Measurements from ENCODE around the gene THRA. TPM values are rescaled to one million over a fixed set of nuclear protein-coding genes. Genes with fewer than 3 reads are reported as not detected.

The THRA gene
- total and polyA plus RNA-seq, 12 donors, result 29.8 to 102 (median 67.1) TPM

DNA sequence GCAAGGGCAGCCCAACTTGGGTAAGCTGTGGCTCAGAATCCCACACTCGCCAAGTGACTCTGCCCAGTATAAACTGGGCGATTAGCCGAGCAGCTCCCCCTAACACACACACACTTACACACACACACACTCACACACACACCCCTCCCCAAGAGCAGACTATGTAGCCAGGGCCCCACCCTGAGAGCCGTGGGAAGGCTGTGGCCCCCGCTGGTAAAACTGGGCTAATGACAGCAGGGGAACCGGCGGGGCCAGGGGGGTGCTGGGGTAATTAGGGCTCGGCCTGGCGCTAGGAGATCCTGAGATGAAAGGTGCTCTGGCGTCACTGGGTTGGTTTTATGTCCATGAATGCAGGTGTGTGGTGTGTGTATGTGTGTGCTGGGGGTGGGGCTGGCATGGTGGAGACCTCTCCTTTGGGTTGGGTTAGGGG, 1.1 kb upstream of the THRA start:
- WGBS, 2 donors, result 81 to 87% methylated on average over 10 of the region's 10 CpGs
- DNase-seq (peak in 1 of 2 donors; percentile 3), ATAC-seq (no peak)
- Histone ChIP-seq H3K4me3 (no peak overlapping the region), H3K4me1 (peaks cover 26 to 62% (median 48%) of the 10 kb centered on the region in 9 donors), H3K9me3 (no peaks in the 10 kb centered on the region), H3K27me3 (no peaks in the 10 kb centered on the region), H3K27ac (peak overlapping the region in 6 of 10 donors; percentile 66 to 99 (median 84)), H3K36me3 (no peaks in the 10 kb centered on the region)
- intact Hi-C loops (cut with DNase I), result loop anchor here in 9 of 10 donors (1.0 to 10.0 kb wide), 7 partner anchors 14 to 53 kb away; no protein-coding TSS in a partner anchor
- TF ChIP-seq, protein P1, sequence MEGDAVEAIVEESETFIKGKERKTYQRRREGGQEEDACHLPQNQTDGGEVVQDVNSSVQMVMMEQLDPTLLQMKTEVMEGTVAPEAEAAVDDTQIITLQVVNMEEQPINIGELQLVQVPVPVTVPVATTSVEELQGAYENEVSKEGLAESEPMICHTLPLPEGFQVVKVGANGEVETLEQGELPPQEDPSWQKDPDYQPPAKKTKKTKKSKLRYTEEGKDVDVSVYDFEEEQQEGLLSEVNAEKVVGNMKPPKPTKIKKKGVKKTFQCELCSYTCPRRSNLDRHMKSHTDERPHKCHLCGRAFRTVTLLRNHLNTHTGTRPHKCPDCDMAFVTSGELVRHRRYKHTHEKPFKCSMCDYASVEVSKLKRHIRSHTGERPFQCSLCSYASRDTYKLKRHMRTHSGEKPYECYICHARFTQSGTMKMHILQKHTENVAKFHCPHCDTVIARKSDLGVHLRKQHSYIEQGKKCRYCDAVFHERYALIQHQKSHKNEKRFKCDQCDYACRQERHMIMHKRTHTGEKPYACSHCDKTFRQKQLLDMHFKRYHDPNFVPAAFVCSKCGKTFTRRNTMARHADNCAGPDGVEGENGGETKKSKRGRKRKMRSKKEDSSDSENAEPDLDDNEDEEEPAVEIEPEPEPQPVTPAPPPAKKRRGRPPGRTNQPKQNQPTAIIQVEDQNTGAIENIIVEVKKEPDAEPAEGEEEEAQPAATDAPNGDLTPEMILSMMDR (IDR thresholded peaks at IDR 0.05), result no peak

GRCh38 chr17:40063187-40063771, 514 bp downstream of the THRA start:
- Histone ChIP-seq H3K27ac (peak overlapping the region; percentile 94 to 100 (median 98)), H3K36me3 (no peaks in the 10 kb centered on the region), H3K4me3 (peak overlapping the region; percentile 85 to 100 (median 99)), H3K9me3 (no peaks in the 10 kb centered on the region), H3K4me1 (peaks cover 24 to 63% (median 55%) of the 10 kb centered on the region in 9 donors), H3K27me3 (no peaks in the 10 kb centered on the region)
- DNase-seq (peak in 1 of 2 donors; percentile 61), ATAC-seq (peak; percentile 25 to 73 (median 45))
- 0 to 1% methylated on average over 35 to 42 of the region's 42 CpGs for WGBS, 2 donors
- TF ChIP-seq, protein P1 (IDR thresholded peaks at IDR 0.05), result peak in 1 of 9 donors; percentile 13
- intact Hi-C loops (cut with DNase I), result loop anchor here in 9 of 10 donors (2.0 to 10.0 kb wide), 6 partner anchors 24 to 52 kb away; no protein-coding TSS in a partner anchor

GRCh38 chr17:40063901-40064531, 1.3 kb downstream of the THRA start:
- peak overlapping the region; percentile 85 to 100 (median 99) for H3K4me3 ChIP-seq
- H3K27me3 ChIP-seq, result no peaks in the 10 kb centered on the region
- TF ChIP-seq, protein P1 (IDR thresholded peaks at IDR 0.05), result no peak
- DNase-seq (no peak), ATAC-seq (peak in 3 of 8 donors; percentile 15 to 22 (median 19))
- intact Hi-C loops (cut with DNase I), result loop anchor here in 9 of 10 donors (2.0 to 10.0 kb wide), 6 partner anchors 23 to 51 kb away; no protein-coding TSS in a partner anchor
- H3K4me1 ChIP-seq, result peaks cover 28 to 62% (median 55%) of the 10 kb centered on the region in 9 donors
- no peaks in the 10 kb centered on the region for H3K9me3 ChIP-seq
- H3K36me3 ChIP-seq, result no peaks in the 10 kb centered on the region
- peak overlapping the region; percentile 94 to 100 (median 98) for H3K27ac ChIP-seq
- 5 to 6% methylated on average over 10 of the region's 10 CpGs for WGBS, 2 donors

- Histone ChIP-seq H3K27me3 (no peaks in the 10 kb centered on the region), H3K9me3 (no peaks in the 10 kb centered on the region), H3K27ac (peak overlapping the region; percentile 69 to 100 (median 98)), H3K36me3 (no peaks in the 10 kb centered on the region), H3K4me1 (peaks cover 38 to 73% (median 66%) of the 10 kb centered on the region in 9 donors), H3K4me3 (peak overlapping the region in 9 of 10 donors; percentile 85 to 100 (median 99))
- ATAC-seq, result no peak
- TF ChIP-seq, protein P1 (IDR thresholded peaks at IDR 0.05), result no peak
- intact Hi-C loops (cut with DNase I), result loop anchor here in 6 of 10 donors (5.0 to 10.0 kb wide), 3 partner anchors 32 to 50 kb away; no protein-coding TSS in a partner anchor
- no peak for DNase-seq
- WGBS, 2 donors, result 7 to 10% methylated on average over 10 of the region's 10 CpGs
These were observed 2.4 kb downstream of the THRA start for GRCh38 chr17:40064971-40065768.
